Osteocyte (in vitro differentiated cells): ENCODE measurements around the gene CLEC2D. TPM values are rescaled to one million over a fixed set of nuclear protein-coding genes. Genes with fewer than 3 reads are reported as not detected.
A peak's percentile ranks its signal among the peaks of the same experiment; 100 is the strongest.

ENCODE experiments used
- DNase-seq: peaks from one replicate; pipeline ENCODE4 v3.0.0; 2021; ENCODE audit warnings: mixed read lengths; ENCODE audit not compliant: unreplicated experiment; ENCODE audit errors: extremely low spot score
- H3K27ac Mint-ChIP-seq: one replicate; pipeline ENCODE4 v1.8.0; 2021; ENCODE audit warnings: mild to moderate bottlenecking, mixed read lengths; ENCODE audit not compliant: unreplicated experiment
- H3K27me3 Mint-ChIP-seq: one replicate; pipeline ENCODE4 v1.8.0; 2021; ENCODE audit warnings: mixed read lengths; ENCODE audit not compliant: unreplicated experiment
- H3K36me3 Mint-ChIP-seq: one replicate; pipeline ENCODE4 v1.8.0; 2021; ENCODE audit warnings: mixed read lengths; ENCODE audit not compliant: unreplicated experiment
- H3K4me1 Mint-ChIP-seq: one replicate; pipeline ENCODE4 v1.8.0; 2021; ENCODE audit warnings: mixed read lengths; ENCODE audit not compliant: unreplicated experiment
- H3K4me3 Mint-ChIP-seq: one replicate; pipeline ENCODE4 v1.8.0; 2021; ENCODE audit warnings: mild to moderate bottlenecking, moderate library complexity, mixed read lengths; ENCODE audit not compliant: unreplicated experiment
- H3K9me3 Mint-ChIP-seq: one replicate; pipeline ENCODE4 v1.8.0; 2021; ENCODE audit warnings: mixed read lengths; ENCODE audit not compliant: unreplicated experiment
- CTCF ChIP-seq: fragments of 200-600 bp; sonication (generic); IDR thresholded peaks from 2 replicates; pipeline ENCODE4 v1.5.0; 2021; ENCODE audit warnings: antibody characterized with exemption, mild to moderate bottlenecking, moderate library complexity
- total RNA-seq: library from RNA; stranded (reverse); gene quantifications from 2 replicates; pipeline ENCODE4 v1.2.1, GENCODE V29; 2021

The CLEC2D gene
- total RNA-seq, 1 donor from 2014 or later, result 7.4 TPM

GRCh38 chr12:9661720-9662119, 7.8 kb upstream of the CLEC2D start:
- Mint-ChIP-seq H3K4me1 (no peaks in the 10 kb centered on the region), H3K36me3 (peaks cover 54% of the 10 kb centered on the region), H3K4me3 (no peak overlapping the region), H3K27ac (no peak overlapping the region), H3K27me3 (no peaks in the 10 kb centered on the region), H3K9me3 (no peaks in the 10 kb centered on the region)
- no peak for TF ChIP-seq CTCF
- no peak for DNase-seq

- no peak for DNase-seq
- Mint-ChIP-seq H3K9me3 (no peaks in the 10 kb centered on the region), H3K27me3 (no peaks in the 10 kb centered on the region), H3K27ac (no peak overlapping the region), H3K4me3 (no peak overlapping the region), H3K36me3 (peaks cover 50% of the 10 kb centered on the region), H3K4me1 (peaks cover 4% of the 10 kb centered on the region)
- no peak for TF ChIP-seq CTCF
Measured at GRCh38 chr12:9662488-9662887, 7.0 kb upstream of the CLEC2D start.

- no peak overlapping the region for H3K4me3 Mint-ChIP-seq
- peaks cover 20% of the 10 kb centered on the region for H3K4me1 Mint-ChIP-seq
- H3K9me3 Mint-ChIP-seq, result no peaks in the 10 kb centered on the region
- H3K27me3 Mint-ChIP-seq, result no peaks in the 10 kb centered on the region
- no peak for DNase-seq
- no peak for TF ChIP-seq CTCF
- peak overlapping the region; percentile 82 for H3K27ac Mint-ChIP-seq
- peaks cover 19% of the 10 kb centered on the region for H3K36me3 Mint-ChIP-seq
Measured at GRCh38 chr12:9667403-9668160, 1.9 kb upstream of the CLEC2D start.

- no peak overlapping the region for H3K4me3 Mint-ChIP-seq
- H3K36me3 Mint-ChIP-seq, result peaks cover 14% of the 10 kb centered on the region
Measured at GRCh38 chr12:9668161-9669018, 1.1 kb upstream of the CLEC2D start.

More at GRCh38 chr12:9668161-9669018, 1.1 kb upstream of the CLEC2D start:
- peak overlapping the region; percentile 82 for H3K27ac Mint-ChIP-seq
- H3K27me3 Mint-ChIP-seq, result no peaks in the 10 kb centered on the region
- peaks cover 25% of the 10 kb centered on the region for H3K4me1 Mint-ChIP-seq
- H3K9me3 Mint-ChIP-seq, result no peaks in the 10 kb centered on the region
- TF ChIP-seq CTCF, result no peak
- no peak for DNase-seq
